HepG2 (cell line): ENCODE data around the gene YKT6. TPM values are rescaled to one million over a fixed set of nuclear protein-coding genes. Genes with fewer than 3 reads are reported as not detected.

Experiments used
- ATAC-seq: fragments of 200-7000 bp; cut with Tn5 transposase; 3 replicates; pipeline ENCODE4 v1.9.1; 2020; ENCODE audit warnings: mild to moderate bottlenecking, moderate library complexity
- BruUV-seq: library from RNA; stranded (reverse); fragments of 400-500 nt; replicated peaks from 2 replicates; lab custom pipeline; 2021; lab: Mats Ljungman, UMichigan
- CTCF ChIA-PET: fragments of 300-600 bp; formaldehyde crosslinking; extraction: SDS; loops from one replicate; lab custom pipeline; 2021; ENCODE audit warnings: low total read pairs, inconsistent platforms, low intra/inter-chr PET ratio; lab: Yijun Ruan, JAX
- POLR2A ChIA-PET: fragments of 350-600 bp; sonication (Branson Sonifier 250); formaldehyde crosslinking; loops from one replicate; lab custom pipeline; 2020; ENCODE audit warnings: antibody characterized with exemption, inconsistent platforms; lab: Yijun Ruan, JAX
- DNase-seq: peaks from one replicate; pipeline ENCODE4 v3.0.0-alpha.2; 2015; ENCODE audit warnings: low spot score
- FAIRE-seq: peaks from 3 replicates; lab custom pipeline; 2011; peaks lifted over from hg19 to GRCh38; lab: Jason Lieb, UNC
- H2AFZ ChIP-seq: one replicate; pipeline ENCODE4 v1.6.1; 2011; ENCODE audit warnings: low read length, inconsistent platforms
- H3K27ac ChIP-seq: fragments of 300-600 bp; 3 replicates; pipeline ENCODE4 v1.8.0; 2011; ENCODE audit warnings: mixed run types, mild to moderate bottlenecking, mixed read lengths, low read length, inconsistent platforms; ENCODE audit not compliant: insufficient read depth; ENCODE audit errors: extremely low read length
- H3K27me3 ChIP-seq, 2 experiments: fragments of 200-600 bp in 1 of 2; 2 replicates in 1 of 2; 3 replicates in 1 of 2; pipeline versions ENCODE4 v1.6.0 to v1.8.0; 2011; ENCODE audit warnings: low read length in 2 of 2, mild to moderate bottlenecking in 2 of 2, moderate library complexity in 2 of 2, inconsistent platforms in 1 of 2; ENCODE audit not compliant: insufficient read depth in 2 of 2, control insufficient read depth in 1 of 2
- H3K36me3 ChIP-seq, 2 experiments: fragments of 200-600 bp in 1 of 2; replicated peaks in 1 of 2; 2 replicates in 1 of 2; 3 replicates in 1 of 2; pipeline versions ENCODE4 v1.5.1 to v1.8.0; 2011; ENCODE audit warnings: low read length in 2 of 2, inconsistent platforms in 1 of 2; ENCODE audit not compliant: insufficient read depth in 2 of 2, control insufficient read depth in 1 of 2
- H3K4me1 ChIP-seq: 2 replicates; pipeline ENCODE4 v1.5.1; 2012; ENCODE audit warnings: low read length, inconsistent platforms; ENCODE audit not compliant: insufficient read depth
- H3K4me2 ChIP-seq: 2 replicates; pipeline ENCODE4 v1.6.0; 2011; ENCODE audit warnings: low read depth, low read length, inconsistent platforms
- H3K4me3 ChIP-seq, 3 experiments: fragments of 200-600 bp in 1 of 3; sonication (generic), shearing (Covaris generic) in 1 of 3; replicated peaks in 1 of 3; 2 replicates each; pipeline ENCODE4 v1.5.1; 2011 to 2016; ENCODE audit warnings: low read length in 3 of 3, inconsistent platforms in 2 of 3, low read depth in 2 of 3, mild to moderate bottlenecking in 2 of 3, control low read depth in 1 of 3, mixed read lengths in 1 of 3; ENCODE audit not compliant: insufficient read depth in 1 of 3
- H3K79me2 ChIP-seq: one replicate; pipeline ENCODE4 v1.6.1; 2011; ENCODE audit warnings: low read length, inconsistent platforms; ENCODE audit not compliant: insufficient read depth
- H3K9ac ChIP-seq: 2 replicates; pipeline ENCODE4 v1.6.0; 2011; ENCODE audit warnings: mild to moderate bottlenecking, low read depth, low read length, inconsistent platforms; ENCODE audit not compliant: insufficient read depth
- H3K9me3 ChIP-seq: 2 replicates; pipeline ENCODE4 v1.5.1; 2012; ENCODE audit warnings: mild to moderate bottlenecking, low read length
- H4K20me1 ChIP-seq: 2 replicates; pipeline ENCODE4 v1.6.0; 2011; ENCODE audit warnings: inconsistent platforms, mild to moderate bottlenecking, low read length, moderate library complexity; ENCODE audit not compliant: insufficient read depth
- ATF3 ChIP-seq: sonication (generic); formaldehyde crosslinking; IDR thresholded peaks from 2 replicates; pipeline ENCODE4 v1.4.0; 2020; ENCODE audit warnings: missing genetic modification reagents
- GTF3A ChIP-seq: sonication (generic); formaldehyde crosslinking; conservative IDR thresholded peaks from 2 replicates; pipeline ENCODE4 v1.4.0; 2020; ENCODE audit warnings: mild to moderate bottlenecking, missing genetic modification reagents
- HNF1A ChIP-seq, 2 experiments: sonication (generic) in 1 of 2; formaldehyde crosslinking in 1 of 2; IDR thresholded peaks; 2 replicates each; pipeline versions ENCODE4 v1.4.0 to v1.6.1; 2016 to 2020; ENCODE audit warnings: borderline replicate concordance in 1 of 2, low read depth in 1 of 2, mild to moderate bottlenecking in 1 of 2, missing genetic modification reagents in 1 of 2
- IRF2 ChIP-seq: IDR thresholded peaks from 2 replicates; pipeline ENCODE4 v1.6.1; 2018; ENCODE audit warnings: missing genetic modification reagents, missing compliant biosample characterization
- MLLT10 ChIP-seq: sonication (generic); formaldehyde crosslinking; IDR thresholded peaks from 2 replicates; pipeline ENCODE4 v1.4.0; 2020; ENCODE audit warnings: missing genetic modification reagents
- RFX3 ChIP-seq: IDR thresholded peaks from 2 replicates; pipeline ENCODE4 v1.6.1; 2016; ENCODE audit warnings: missing biosample characterization, missing genetic modification reagents
- WGBS: methylation state at CpG from one replicate; pipeline ENCODE4 v1.1.6; 2017; ENCODE audit warnings: low lambda C conversion rate; 5-methylcytosine and 5-hydroxymethylcytosine counted together
- in situ Hi-C: cut with HindIII; loops from 2 replicates; pipeline ENCODE4 v1.10.0; 2017; ENCODE audit warnings: low pct_unique_long_range_greater_than_20kb; ENCODE audit not compliant: extremely low pct_ligation_motif_present
- intact Hi-C: fragments of 100-400 bp; cut with micrococcal nuclease; formaldehyde crosslinking; loops from one replicate; pipeline ENCODE4 v1.10.0; 2022; ENCODE audit not compliant: unreplicated experiment
- polyA plus RNA-seq, 8 experiments: library from polyadenylated mRNA; depleted of rRNA in 3 of 8; stranded (reverse) in 7 of 8; unstranded in 1 of 8; fragments of >200 nt; fragmentation: Illumina TruSeq in 4 of 8; extraction: Trizol in 4 of 8; gene quantifications; 2 replicates each; pipeline versions ENCODE4 v1.2.1 to v1.2.3, GENCODE V29; 2011 to 2016; ENCODE audit warnings: low read depth in 4 of 8, missing spikeins in 1 of 8, mixed read lengths in 1 of 8; ENCODE audit not compliant: insufficient read depth in 1 of 8
- total RNA-seq, 5 experiments: library from RNA; depleted of rRNA; stranded (reverse); fragments of >200 nt; fragmentation: Illumina TruSeq; extraction: Trizol; gene quantifications; 2 replicates each; pipeline ENCODE4 v1.2.3, GENCODE V29; 2016; ENCODE audit warnings: low read depth in 1 of 5

Gene YKT6
- total and polyA plus RNA-seq, 2 of the 13 experiments (the other 11 are each of a cell fraction or from before 2014, with no cell fraction given), result 52.2 to 60.3 TPM

GRCh38 chr7:44175730-44176129 lies 25.0 kb upstream of the YKT6 start:
- in situ Hi-C loops (no loop called here), intact Hi-C loops (no loop called here)
- no peak for ATAC-seq
- no peaks in the 10 kb centered on the region for H4K20me1 ChIP-seq
- peaks cover 0 to 9% of the 10 kb centered on the region in 2 experiments; a peak in 3 of 5 replicates for H3K27me3 ChIP-seq
- POLR2A ChIA-PET, result no interaction called here
- no peaks in the 10 kb centered on the region for H3K4me1 ChIP-seq
- H3K9ac ChIP-seq, result no peak overlapping the region
- H3K36me3 ChIP-seq, result no peaks in the 10 kb centered on the region
- no peaks in the 10 kb centered on the region for H3K9me3 ChIP-seq
- H3K27ac ChIP-seq, result no peak overlapping the region
- no peak for DNase-seq
- no peak overlapping the region for H3K4me3 ChIP-seq
- FAIRE-seq, result no peak
- TF ChIP-seq IRF2 (CRISPR knock-in tag) (no peak), MLLT10 (CRISPR knock-in tag) (no peak), RFX3 (no peak), GTF3A (CRISPR knock-in tag) (no peak), HNF1A (IDR thresholded peaks at IDR 0.05; ENCODE audit: low read depth) (no peak), HNF1A (CRISPR knock-in tag; IDR thresholded peaks at IDR 0.05; ENCODE audit: borderline replicate concordance) (no peak), ATF3 (no peak)
- TF ChIP-seq, all 625 proteins: peak for 0
- no TSS peak for BruUV-seq
- no peaks in the 10 kb centered on the region for H3K79me2 ChIP-seq
- no peak overlapping the region for H3K4me2 ChIP-seq
- 10% methylated on average over 3 of the region's 3 CpGs for WGBS
- no peak overlapping the region for H2AFZ ChIP-seq
- CTCF ChIA-PET, result no interaction called here
